MCF 10A (cell line): ENCODE results near the gene REXO4. TPM values are rescaled to one million over a fixed set of nuclear protein-coding genes. Genes with fewer than 3 reads are reported as not detected.

Source experiments
- BruUV-seq: library from RNA; stranded (reverse); fragments of 400-500 nt; replicated peaks from 2 replicates; lab custom pipeline; 2021; lab: Mats Ljungman, UMichigan
- CTCF ChIA-PET: fragments of 300-600 bp; sonication (Branson Sonifier 250); formaldehyde crosslinking; extraction: SDS; loops from one replicate; lab custom pipeline; 2021; ENCODE audit warnings: antibody characterized with exemption, inconsistent platforms; lab: Yijun Ruan, JAX
- POLR2A ChIA-PET: fragments of 300-600, 350-650 bp; sonication (Branson Sonifier 250); formaldehyde crosslinking; extraction: SDS; loops from one replicate; lab custom pipeline; 2020; ENCODE audit warnings: antibody characterized with exemption, inconsistent platforms; lab: Yijun Ruan, JAX
- DNase-seq: peaks from one replicate; pipeline ENCODE4 v3.0.0-alpha.2; 2018; ENCODE audit not compliant: unreplicated experiment
- H3K27ac Mint-ChIP-seq: one replicate; pipeline ENCODE4 v1.8.0; 2022; ENCODE audit warnings: mild to moderate bottlenecking, low read depth, mixed read lengths; ENCODE audit not compliant: unreplicated experiment
- H3K27me3 Mint-ChIP-seq: one replicate; pipeline ENCODE4 v1.8.0; 2022; ENCODE audit warnings: mixed read lengths; ENCODE audit not compliant: insufficient read depth, unreplicated experiment
- H3K36me3 Mint-ChIP-seq: one replicate; pipeline ENCODE4 v1.8.0; 2022; ENCODE audit warnings: mild to moderate bottlenecking, moderate library complexity, mixed read lengths; ENCODE audit not compliant: insufficient read depth, unreplicated experiment
- H3K4me1 Mint-ChIP-seq: one replicate; pipeline ENCODE4 v1.8.0; 2022; ENCODE audit warnings: mixed read lengths; ENCODE audit not compliant: insufficient read depth, unreplicated experiment
- H3K4me3 Mint-ChIP-seq: one replicate; pipeline ENCODE4 v1.8.0; 2022; ENCODE audit warnings: mild to moderate bottlenecking, moderate library complexity, mixed read lengths; ENCODE audit not compliant: unreplicated experiment
- H3K9me3 Mint-ChIP-seq: one replicate; pipeline ENCODE4 v1.8.0; 2022; ENCODE audit warnings: mixed read lengths; ENCODE audit not compliant: unreplicated experiment
- intact Hi-C: fragments of 100-400 bp; cut with micrococcal nuclease; formaldehyde crosslinking; loops from 2 replicates; pipeline ENCODE4 v1.14.1; 2022
- total RNA-seq: library from RNA; stranded (reverse); gene quantifications from 2 replicates; pipeline ENCODE4 v1.2.3, GENCODE V29; 2022
- TF ChIP-seq, protein P1 (sequence below): fragments of 200-600 bp; IDR thresholded peaks from one replicate; pipeline ENCODE4 v1.8.0; 2022; ENCODE audit warnings: antibody characterized with exemption, mild to moderate bottlenecking; ENCODE audit not compliant: unreplicated experiment

Gene REXO4
- total RNA-seq, 1 experiment from 2014 or later = 38.1 TPM

DNA sequence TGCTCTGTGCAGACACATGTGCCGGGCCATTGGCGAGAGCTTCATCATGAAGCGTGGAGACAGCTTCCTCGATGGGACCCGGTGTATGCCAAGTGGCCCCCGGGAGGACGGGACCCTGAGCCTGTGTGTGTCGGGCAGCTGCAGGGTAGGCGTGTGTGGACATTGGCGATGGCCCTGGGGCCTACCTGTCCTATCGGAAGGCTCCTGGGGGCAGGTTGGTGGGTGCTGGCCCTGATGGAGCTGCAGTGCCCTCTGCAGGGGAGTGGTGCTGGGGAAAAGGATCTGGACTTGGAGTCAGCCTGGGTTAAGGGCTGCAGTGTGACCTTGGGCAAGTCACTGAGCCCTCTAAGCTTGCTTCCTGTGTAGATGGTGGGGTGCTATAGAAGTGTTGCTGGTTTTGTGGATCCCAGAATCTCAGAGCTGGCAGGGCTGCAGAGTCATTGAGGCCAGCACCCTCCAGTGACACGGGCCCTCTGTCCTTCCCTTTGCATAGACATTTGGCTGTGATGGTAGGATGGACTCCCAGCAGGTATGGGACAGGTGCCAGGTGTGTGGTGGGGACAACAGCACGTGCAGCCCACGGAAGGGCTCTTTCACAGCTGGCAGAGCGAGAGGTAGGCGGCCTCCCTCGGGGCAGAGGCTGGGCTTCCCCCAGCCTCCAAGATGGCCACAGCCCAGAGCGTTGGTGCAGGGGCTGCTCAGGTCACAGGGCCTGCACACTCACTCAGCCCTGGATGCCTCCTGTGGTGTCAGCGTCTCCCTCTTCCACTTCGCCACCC lies 20.1 kb upstream of the REXO4 start:
- no TSS peak for BruUV-seq
- Mint-ChIP-seq H3K4me1 (no peaks in the 10 kb centered on the region), H3K9me3 (no peaks in the 10 kb centered on the region), H3K27ac (no peak overlapping the region), H3K27me3 (no peaks in the 10 kb centered on the region), H3K36me3 (no peaks in the 10 kb centered on the region), H3K4me3 (no peak overlapping the region)
- CTCF ChIA-PET = interaction anchor here (0.6 to 1.9 kb wide), 4 partner anchors 12 to 336 kb away, joined by 3 to 4 read pairs (median 3); no protein-coding TSS in a partner anchor
- TF ChIP-seq, protein P1, sequence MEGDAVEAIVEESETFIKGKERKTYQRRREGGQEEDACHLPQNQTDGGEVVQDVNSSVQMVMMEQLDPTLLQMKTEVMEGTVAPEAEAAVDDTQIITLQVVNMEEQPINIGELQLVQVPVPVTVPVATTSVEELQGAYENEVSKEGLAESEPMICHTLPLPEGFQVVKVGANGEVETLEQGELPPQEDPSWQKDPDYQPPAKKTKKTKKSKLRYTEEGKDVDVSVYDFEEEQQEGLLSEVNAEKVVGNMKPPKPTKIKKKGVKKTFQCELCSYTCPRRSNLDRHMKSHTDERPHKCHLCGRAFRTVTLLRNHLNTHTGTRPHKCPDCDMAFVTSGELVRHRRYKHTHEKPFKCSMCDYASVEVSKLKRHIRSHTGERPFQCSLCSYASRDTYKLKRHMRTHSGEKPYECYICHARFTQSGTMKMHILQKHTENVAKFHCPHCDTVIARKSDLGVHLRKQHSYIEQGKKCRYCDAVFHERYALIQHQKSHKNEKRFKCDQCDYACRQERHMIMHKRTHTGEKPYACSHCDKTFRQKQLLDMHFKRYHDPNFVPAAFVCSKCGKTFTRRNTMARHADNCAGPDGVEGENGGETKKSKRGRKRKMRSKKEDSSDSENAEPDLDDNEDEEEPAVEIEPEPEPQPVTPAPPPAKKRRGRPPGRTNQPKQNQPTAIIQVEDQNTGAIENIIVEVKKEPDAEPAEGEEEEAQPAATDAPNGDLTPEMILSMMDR = no peak
- intact Hi-C loops = no loop called here
- no peak for DNase-seq
- POLR2A ChIA-PET = interaction anchor here (0.6 kb wide), 1 partner anchor 9 kb away, joined by 3 read pairs; no protein-coding TSS in a partner anchor

DNA sequence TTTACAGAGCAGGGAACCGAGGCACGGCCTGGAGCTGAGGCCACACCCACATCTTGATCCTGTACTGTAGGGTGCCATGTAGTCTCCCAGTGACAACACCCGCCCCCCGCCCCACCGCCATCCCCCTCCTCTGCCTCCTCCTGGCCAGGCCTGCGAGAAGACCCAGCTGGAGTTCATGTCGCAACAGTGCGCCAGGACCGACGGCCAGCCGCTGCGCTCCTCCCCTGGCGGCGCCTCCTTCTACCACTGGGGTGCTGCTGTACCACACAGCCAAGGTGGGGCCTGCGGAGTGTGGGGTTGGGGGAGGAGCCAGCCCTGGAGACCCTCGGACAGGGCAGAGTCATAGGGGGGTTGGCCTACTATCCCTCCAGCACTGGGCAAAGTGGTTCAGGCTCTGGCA lies 18.9 kb upstream of the REXO4 start:
- Mint-ChIP-seq H3K9me3 (no peaks in the 10 kb centered on the region), H3K27ac (no peak overlapping the region), H3K4me3 (no peak overlapping the region), H3K4me1 (no peaks in the 10 kb centered on the region), H3K27me3 (no peaks in the 10 kb centered on the region), H3K36me3 (no peaks in the 10 kb centered on the region)
- BruUV-seq = no TSS peak
- TF ChIP-seq, protein P1 = no peak
- ChIA-PET CTCF (interaction anchor here (1.9 kb wide), 1 partner anchor 13 kb away, joined by 4 read pairs; no protein-coding TSS in a partner anchor), POLR2A (no interaction called here)
- no peak for DNase-seq
- intact Hi-C loops = no loop called here

DNA sequence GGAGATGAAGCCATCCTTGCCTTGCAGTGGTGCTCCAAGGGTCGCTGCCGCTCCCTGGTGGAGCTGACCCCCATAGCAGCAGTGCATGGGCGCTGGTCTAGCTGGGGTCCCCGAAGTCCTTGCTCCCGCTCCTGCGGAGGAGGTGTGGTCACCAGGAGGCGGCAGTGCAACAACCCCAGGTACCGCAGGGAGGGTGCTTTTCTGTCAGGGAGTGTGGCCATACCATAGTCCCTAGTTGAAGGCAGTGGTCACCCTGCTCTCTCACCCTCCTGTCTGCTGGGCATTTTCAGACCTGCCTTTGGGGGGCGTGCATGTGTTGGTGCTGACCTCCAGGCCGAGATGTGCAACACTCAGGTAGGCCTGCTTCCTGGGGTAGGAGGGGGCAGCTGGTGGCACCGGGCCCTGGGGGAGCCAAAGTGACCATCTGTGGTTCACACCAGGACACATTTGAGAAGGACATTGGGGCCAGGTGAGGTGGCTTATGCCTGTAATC lies 15.6 kb upstream of the REXO4 start:
- intact Hi-C loops = no loop called here
- H3K36me3 Mint-ChIP-seq = no peaks in the 10 kb centered on the region
- CTCF ChIA-PET = interaction anchor here (0.7 kb wide), 1 partner anchor 245 kb away, joined by 3 read pairs; no protein-coding TSS in a partner anchor
- no peaks in the 10 kb centered on the region for H3K4me1 Mint-ChIP-seq
- no TSS peak for BruUV-seq
- TF ChIP-seq, protein P1 = no peak
- DNase-seq = no peak
- no peak overlapping the region for H3K4me3 Mint-ChIP-seq
- no peaks in the 10 kb centered on the region for H3K27me3 Mint-ChIP-seq
- H3K27ac Mint-ChIP-seq = no peak overlapping the region
- POLR2A ChIA-PET = no interaction called here
- H3K9me3 Mint-ChIP-seq = no peaks in the 10 kb centered on the region

DNA sequence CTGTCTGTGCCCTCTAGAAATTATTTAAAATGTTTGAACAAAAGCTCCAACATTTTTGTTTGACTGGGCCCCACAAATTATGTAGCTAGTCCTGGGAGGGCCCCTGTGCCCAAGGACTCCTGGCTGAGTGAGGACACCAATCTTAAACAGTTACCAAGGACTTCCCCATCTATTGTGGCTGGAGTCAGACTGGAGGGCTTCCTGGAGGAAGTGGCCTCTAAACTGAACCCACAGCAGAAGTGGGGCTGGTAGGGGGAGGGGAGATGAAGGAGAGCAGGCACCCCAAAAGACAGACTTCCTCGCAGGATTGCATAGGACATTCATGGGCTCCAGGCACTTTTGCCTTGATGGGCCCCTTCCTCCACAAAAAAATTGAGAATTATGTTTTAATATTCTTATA lies 12.4 kb upstream of the REXO4 start:
- Mint-ChIP-seq H3K9me3 (no peaks in the 10 kb centered on the region), H3K27me3 (peaks cover 29% of the 10 kb centered on the region), H3K4me1 (no peaks in the 10 kb centered on the region), H3K27ac (no peak overlapping the region), H3K36me3 (no peaks in the 10 kb centered on the region), H3K4me3 (no peak overlapping the region)
- POLR2A ChIA-PET = no interaction called here
- intact Hi-C loops = no loop called here
- TF ChIP-seq, protein P1 = no peak
- CTCF ChIA-PET = interaction anchor here (0.9 kb wide), 1 partner anchor 20 kb away, joined by 3 read pairs; no protein-coding TSS in a partner anchor
- BruUV-seq = no TSS peak
- no peak for DNase-seq
